HepG2 (cell line): ENCODE data around the gene AIMP2. TPM values are rescaled to one million over a fixed set of nuclear protein-coding genes. Genes with fewer than 3 reads are reported as not detected.
A peak's percentile ranks its signal among the peaks of the same experiment; 100 is the strongest.

Experiments used
- CEBPG ChIP-seq: IDR thresholded peaks from 2 replicates; pipeline ENCODE4 v1.6.1; 2016
- CSRNP2 ChIP-seq: sonication (generic); formaldehyde crosslinking; conservative IDR thresholded peaks from 2 replicates; pipeline ENCODE4 v1.8.0; 2022; ENCODE audit warnings: low read depth, missing genetic modification reagents
- ELF3 ChIP-seq: IDR thresholded peaks from 2 replicates; pipeline ENCODE4 v1.6.1; 2016; ENCODE audit warnings: missing genetic modification reagents, missing compliant biosample characterization
- FOXP4 ChIP-seq: sonication (generic); formaldehyde crosslinking; IDR thresholded peaks from 2 replicates; pipeline ENCODE4 v1.4.0; 2020; ENCODE audit warnings: missing genetic modification reagents
- GTF2F1 ChIP-seq: fragments of 150-350 bp; IDR thresholded peaks from 2 replicates; pipeline ENCODE4 v1.6.1; 2014; ENCODE audit warnings: low read length
- JUN ChIP-seq: sonication (generic); formaldehyde crosslinking; IDR thresholded peaks from 2 replicates; pipeline ENCODE4 v1.4.0; 2020; ENCODE audit warnings: mild to moderate bottlenecking, missing genetic modification reagents
- MBNL3 ChIP-seq: fragments of 250-450 bp; sonication (Bioruptor Pico); conservative IDR thresholded peaks from 2 replicates; pipeline ENCODE4 v1.8.0; 2022; ENCODE audit warnings: mild to moderate bottlenecking, inconsistent platforms
- NCOR1 ChIP-seq: fragments of 200-600 bp; sonication (generic); IDR thresholded peaks from 2 replicates; pipeline ENCODE4 v1.7.0; 2017; ENCODE audit warnings: antibody characterized with exemption, low read length, borderline replicate concordance
- NFATC3 ChIP-seq: sonication (generic); formaldehyde crosslinking; IDR thresholded peaks from 2 replicates; pipeline ENCODE4 v1.5.1; 2020; ENCODE audit warnings: mild to moderate bottlenecking, missing genetic modification reagents
- NFYC ChIP-seq: IDR thresholded peaks from 2 replicates; pipeline ENCODE4 v1.6.1; 2016; ENCODE audit warnings: missing genetic modification reagents, missing compliant biosample characterization
- PPARG ChIP-seq: conservative IDR thresholded peaks from 2 replicates; pipeline ENCODE4 v1.6.1; 2016; ENCODE audit warnings: missing biosample characterization, missing genetic modification reagents
- SAFB2 ChIP-seq: sonication (generic); formaldehyde crosslinking; IDR thresholded peaks from 2 replicates; pipeline ENCODE4 v1.5.1; 2020; ENCODE audit warnings: missing genetic modification reagents, low read depth, mild to moderate bottlenecking, borderline replicate concordance
- TRIM24 ChIP-seq: sonication (generic); formaldehyde crosslinking; IDR thresholded peaks from 2 replicates; pipeline ENCODE4 v1.8.0; 2022; ENCODE audit warnings: mild to moderate bottlenecking, missing genetic modification reagents
- WIZ ChIP-seq: sonication (generic); formaldehyde crosslinking; IDR thresholded peaks from 2 replicates; pipeline ENCODE4 v1.5.1; 2020; ENCODE audit warnings: mild to moderate bottlenecking, missing genetic modification reagents
- ZNF274 ChIP-seq: sonication (generic); formaldehyde crosslinking; IDR thresholded peaks from 2 replicates; pipeline ENCODE4 v1.5.1; 2020; ENCODE audit warnings: mild to moderate bottlenecking, missing genetic modification reagents
- ZNF326 ChIP-seq: sonication (generic); formaldehyde crosslinking; IDR thresholded peaks from 2 replicates; pipeline ENCODE4 v1.4.0; 2020; ENCODE audit warnings: missing genetic modification reagents, borderline replicate concordance
- ZNF382 ChIP-seq: sonication (generic); formaldehyde crosslinking; IDR thresholded peaks from 2 replicates; pipeline ENCODE4 v1.5.0; 2020; ENCODE audit warnings: missing genetic modification reagents, mild to moderate bottlenecking, borderline replicate concordance
- ZNF432 ChIP-seq: sonication (generic); formaldehyde crosslinking; IDR thresholded peaks from 2 replicates; pipeline ENCODE4 v1.5.0; 2020; ENCODE audit warnings: missing genetic modification reagents, mild to moderate bottlenecking, borderline replicate concordance
- ZNF580 ChIP-seq: IDR thresholded peaks from 2 replicates; pipeline ENCODE4 v1.6.1; 2016; ENCODE audit warnings: low read depth, borderline replicate concordance
- ZNF672 ChIP-seq: sonication (generic); formaldehyde crosslinking; IDR thresholded peaks from 2 replicates; pipeline ENCODE4 v1.8.1; 2022; ENCODE audit warnings: missing genetic modification reagents
- ZSCAN21 ChIP-seq: sonication (generic); formaldehyde crosslinking; IDR thresholded peaks from 2 replicates; pipeline ENCODE4 v1.8.0; 2022; ENCODE audit warnings: mild to moderate bottlenecking, missing genetic modification reagents, moderate library complexity, borderline replicate concordance
- polyA plus RNA-seq, 8 experiments: library from polyadenylated mRNA; depleted of rRNA in 3 of 8; stranded (reverse) in 7 of 8; unstranded in 1 of 8; fragments of >200 nt; fragmentation: Illumina TruSeq in 4 of 8; extraction: Trizol in 4 of 8; gene quantifications; 2 replicates each; pipeline versions ENCODE4 v1.2.1 to v1.2.3, GENCODE V29; 2011 to 2016; ENCODE audit warnings: low read depth in 4 of 8, missing spikeins in 1 of 8, mixed read lengths in 1 of 8; ENCODE audit not compliant: insufficient read depth in 1 of 8
- total RNA-seq, 5 experiments: library from RNA; depleted of rRNA; stranded (reverse); fragments of >200 nt; fragmentation: Illumina TruSeq; extraction: Trizol; gene quantifications; 2 replicates each; pipeline ENCODE4 v1.2.3, GENCODE V29; 2016; ENCODE audit warnings: low read depth in 1 of 5
- TF ChIP-seq, protein P1 (sequence below): sonication (generic); formaldehyde crosslinking; IDR thresholded peaks from 2 replicates; pipeline ENCODE4 v1.5.1; 2020; ENCODE audit warnings: missing genetic modification reagents, mild to moderate bottlenecking, borderline replicate concordance
- TF ChIP-seq, protein P2 (sequence below): sonication (generic); formaldehyde crosslinking; IDR thresholded peaks from 2 replicates; pipeline ENCODE4 v1.5.1; 2020; ENCODE audit warnings: missing genetic modification reagents, mild to moderate bottlenecking, borderline replicate concordance

The AIMP2 gene
- total and polyA plus RNA-seq, 2 of the 13 experiments (the other 11 are each of a cell fraction or from before 2014, with no cell fraction given), result 38.2 to 84.9 TPM

DNA sequence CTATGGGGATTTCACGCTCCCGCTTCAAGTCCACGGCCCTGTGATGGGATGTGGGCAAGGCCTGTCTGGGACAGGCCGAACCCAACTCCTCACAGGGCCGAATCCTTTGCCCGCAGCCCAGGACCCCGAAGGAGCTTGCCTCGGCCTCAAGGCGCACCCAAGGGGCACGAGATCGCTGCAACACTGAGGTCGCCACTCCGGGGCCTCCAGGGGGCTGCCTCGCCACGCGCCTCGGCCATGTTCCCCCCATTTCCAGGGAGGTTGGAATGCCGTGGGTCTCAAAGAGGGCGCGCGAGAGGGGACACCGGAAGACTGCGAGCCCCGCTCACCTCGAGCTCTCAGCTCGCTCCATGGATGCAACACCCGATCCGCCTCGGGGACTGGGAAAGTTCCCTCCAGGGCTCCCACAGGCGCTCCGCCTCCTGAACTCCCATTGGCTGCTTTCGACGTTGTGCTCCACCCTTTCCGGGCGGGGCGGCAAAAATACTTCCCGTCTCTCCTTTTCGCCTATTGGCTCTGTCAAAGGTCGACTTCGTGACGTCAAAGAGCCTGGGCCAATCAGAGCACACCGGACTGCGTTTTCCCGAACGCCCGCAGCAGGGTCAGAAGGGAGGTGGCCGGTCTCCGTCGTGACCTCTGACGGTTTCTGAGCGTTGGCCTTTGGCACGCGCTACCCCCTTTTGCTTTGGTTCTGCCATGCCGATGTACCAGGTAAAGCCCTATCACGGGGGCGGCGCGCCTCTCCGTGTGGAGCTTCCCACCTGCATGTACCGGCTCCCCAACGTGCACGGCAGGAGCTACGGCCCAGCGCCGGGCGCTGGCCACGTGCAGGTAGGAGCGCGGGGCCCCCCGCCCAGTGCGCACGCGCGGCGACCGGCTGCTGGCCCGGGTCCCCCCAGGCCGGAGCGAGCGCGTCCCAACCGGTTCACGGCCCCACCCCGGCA, at the start of gene AIMP2, which contains the start of gene PMS2 (continued):
- TF ChIP-seq CSRNP2 (CRISPR knock-in tag), result 0 out of 2 replicates have a peak, but pooled peaks have one; percentile 70
- peak; percentile 94 for TF ChIP-seq ELF3
- TF ChIP-seq CEBPG (CRISPR knock-in tag), result no peak; the same call in 1 of the 2 replicates
- TF ChIP-seq, protein P1, sequence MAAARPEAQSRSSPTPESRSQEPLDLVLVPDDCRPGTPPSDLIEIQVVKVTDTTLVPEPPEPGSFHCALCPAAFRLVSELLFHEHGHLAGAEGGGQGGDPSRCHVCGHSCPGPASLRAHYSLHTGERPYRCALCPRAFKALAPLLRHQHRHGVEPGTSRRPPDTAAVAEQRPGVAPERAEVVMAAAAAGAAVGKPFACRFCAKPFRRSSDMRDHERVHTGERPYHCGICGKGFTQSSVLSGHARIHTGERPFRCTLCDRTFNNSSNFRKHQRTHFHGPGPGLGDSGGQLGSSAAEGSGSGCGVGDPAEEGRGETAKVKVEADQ (CRISPR knock-in tag), result peak; percentile 99
- TF ChIP-seq PPARG (CRISPR knock-in tag), result peak; percentile 68
- no peak; the same call in none of the 2 replicates for TF ChIP-seq JUN (CRISPR knock-in tag)
- peak; percentile 98; the same call in 1 of the 2 replicates for TF ChIP-seq NFATC3 (CRISPR knock-in tag)
- peak; percentile 97 for TF ChIP-seq NFYC (CRISPR knock-in tag)
- TF ChIP-seq GTF2F1, result 0 out of 2 replicates have a peak, but pooled peaks have one; percentile 6
- peak; percentile 59; the same call in 1 of the 2 replicates for TF ChIP-seq NCOR1
- TF ChIP-seq ZNF432, result no peak
- TF ChIP-seq TRIM24 (CRISPR knock-in tag), result no peak
- TF ChIP-seq SAFB2, result peak; percentile 100
- no peak for TF ChIP-seq ZNF326 (CRISPR knock-in tag)
- peak; percentile 98 for TF ChIP-seq WIZ (CRISPR knock-in tag)
- TF ChIP-seq ZNF382 (CRISPR knock-in tag), result no peak
- no peak for TF ChIP-seq MBNL3 (CRISPR knock-in tag)
- TF ChIP-seq, protein P2, sequence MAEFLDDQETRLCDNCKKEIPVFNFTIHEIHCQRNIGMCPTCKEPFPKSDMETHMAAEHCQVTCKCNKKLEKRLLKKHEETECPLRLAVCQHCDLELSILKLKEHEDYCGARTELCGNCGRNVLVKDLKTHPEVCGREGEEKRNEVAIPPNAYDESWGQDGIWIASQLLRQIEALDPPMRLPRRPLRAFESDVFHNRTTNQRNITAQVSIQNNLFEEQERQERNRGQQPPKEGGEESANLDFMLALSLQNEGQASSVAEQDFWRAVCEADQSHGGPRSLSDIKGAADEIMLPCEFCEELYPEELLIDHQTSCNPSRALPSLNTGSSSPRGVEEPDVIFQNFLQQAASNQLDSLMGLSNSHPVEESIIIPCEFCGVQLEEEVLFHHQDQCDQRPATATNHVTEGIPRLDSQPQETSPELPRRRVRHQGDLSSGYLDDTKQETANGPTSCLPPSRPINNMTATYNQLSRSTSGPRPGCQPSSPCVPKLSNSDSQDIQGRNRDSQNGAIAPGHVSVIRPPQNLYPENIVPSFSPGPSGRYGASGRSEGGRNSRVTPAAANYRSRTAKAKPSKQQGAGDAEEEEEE (CRISPR knock-in tag), result no peak; the same call in 1 of the 2 replicates
- peak; percentile 98; the same call in 1 of the 2 replicates for TF ChIP-seq ZNF580
- TF ChIP-seq FOXP4 (CRISPR knock-in tag), result no peak; the same call in none of the 2 replicates
- peak; percentile 82; the same call in 1 of the 2 replicates for TF ChIP-seq ZNF672 (CRISPR knock-in tag)
- TF ChIP-seq ZSCAN21 (CRISPR knock-in tag), result peak; percentile 100
- TF ChIP-seq ZNF274 (CRISPR knock-in tag), result peak; percentile 100
